Prostate gland (tissue), 2 donors: Measurements from ENCODE around the gene FRMPD4.

Experiments
- POLR2A ChIP-seq: fragments of 450-650 bp; IDR thresholded peaks from one replicate; pipeline ENCODE4 v1.6.1; 2016; ENCODE audit warnings: antibody characterized with exemption, mild to moderate bottlenecking
- TF ChIP-seq, protein P1 (sequence below), 4 experiments: fragments of 200-600 bp in 2 of 4; fragments of 450-650 bp in 2 of 4; sonication (generic) in 2 of 4; IDR thresholded peaks; 1 replicate in 3 of 4; 2 replicates in 1 of 4; pipeline ENCODE4 v1.5.1; 2016 to 2019; ENCODE audit warnings: antibody characterized with exemption in 4 of 4, mild to moderate bottlenecking in 2 of 4, moderate library complexity in 2 of 4

DNA sequence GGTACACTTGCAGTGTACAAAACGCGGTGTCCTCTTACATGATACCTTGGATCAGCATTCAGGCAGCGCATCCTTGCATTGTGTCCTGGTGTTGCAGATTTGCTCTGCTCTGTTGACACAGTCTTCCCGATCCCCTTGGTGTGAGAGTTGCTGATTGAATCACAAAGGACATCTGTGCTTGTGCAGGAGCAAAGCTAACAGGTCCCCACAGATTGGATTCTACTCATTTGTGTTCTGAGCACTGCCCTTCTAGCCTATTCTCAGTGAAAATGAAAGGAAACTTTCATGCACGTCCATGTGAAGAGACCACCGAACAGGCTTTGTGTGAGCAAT, 171.4 kb downstream of the FRMPD4 start:
- TF ChIP-seq POLR2A, result no peak
- TF ChIP-seq, protein P1, sequence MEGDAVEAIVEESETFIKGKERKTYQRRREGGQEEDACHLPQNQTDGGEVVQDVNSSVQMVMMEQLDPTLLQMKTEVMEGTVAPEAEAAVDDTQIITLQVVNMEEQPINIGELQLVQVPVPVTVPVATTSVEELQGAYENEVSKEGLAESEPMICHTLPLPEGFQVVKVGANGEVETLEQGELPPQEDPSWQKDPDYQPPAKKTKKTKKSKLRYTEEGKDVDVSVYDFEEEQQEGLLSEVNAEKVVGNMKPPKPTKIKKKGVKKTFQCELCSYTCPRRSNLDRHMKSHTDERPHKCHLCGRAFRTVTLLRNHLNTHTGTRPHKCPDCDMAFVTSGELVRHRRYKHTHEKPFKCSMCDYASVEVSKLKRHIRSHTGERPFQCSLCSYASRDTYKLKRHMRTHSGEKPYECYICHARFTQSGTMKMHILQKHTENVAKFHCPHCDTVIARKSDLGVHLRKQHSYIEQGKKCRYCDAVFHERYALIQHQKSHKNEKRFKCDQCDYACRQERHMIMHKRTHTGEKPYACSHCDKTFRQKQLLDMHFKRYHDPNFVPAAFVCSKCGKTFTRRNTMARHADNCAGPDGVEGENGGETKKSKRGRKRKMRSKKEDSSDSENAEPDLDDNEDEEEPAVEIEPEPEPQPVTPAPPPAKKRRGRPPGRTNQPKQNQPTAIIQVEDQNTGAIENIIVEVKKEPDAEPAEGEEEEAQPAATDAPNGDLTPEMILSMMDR (IDR thresholded peaks at IDR 0.05), result no peak
